Head of caudate nucleus (tissue), 42 donors: ENCODE measurements around the gene LRRC63.
"Not testable (repeated sequence)": the region's sequence is repeated elsewhere in the genome, so short reads cannot be mapped to it uniquely, and the experiment has no call there.

ENCODE experiments used
- DNase-seq, 42 donors: peaks; one replicate each; pipeline versions ENCODE4 v3.0.0 to v3.0.0-alpha.2; 2020 to 2021; ENCODE audit warnings: mixed read lengths in 7 of 42
- intact Hi-C: fragments of 100-400 bp; cut with DNase I; formaldehyde crosslinking; loops from one replicate; pipeline ENCODE4 v1.15.0; 2022

Gene LRRC63

DNA sequence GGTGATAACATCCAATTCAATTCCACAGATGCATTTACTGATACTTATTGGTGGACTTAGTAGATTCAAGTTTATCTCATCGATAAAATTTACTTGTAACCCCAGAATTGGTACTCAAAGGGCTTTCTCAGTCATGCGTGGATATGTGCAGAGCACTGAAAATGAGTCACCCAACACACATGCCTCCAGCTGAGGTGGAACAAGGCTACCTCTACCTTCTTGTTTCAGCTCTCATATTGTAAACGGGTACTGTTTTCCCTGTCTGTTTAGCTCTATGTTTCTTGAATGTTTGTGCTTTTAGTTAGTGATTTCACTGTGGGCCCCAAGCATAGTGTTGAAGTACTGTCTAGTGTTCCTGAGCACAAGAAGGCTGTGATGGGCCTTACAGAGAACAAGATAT, 1.5 kb downstream of the LRRC63 start:
- intact Hi-C loops, result no loop called here
- DNase-seq, result no peak

DNA sequence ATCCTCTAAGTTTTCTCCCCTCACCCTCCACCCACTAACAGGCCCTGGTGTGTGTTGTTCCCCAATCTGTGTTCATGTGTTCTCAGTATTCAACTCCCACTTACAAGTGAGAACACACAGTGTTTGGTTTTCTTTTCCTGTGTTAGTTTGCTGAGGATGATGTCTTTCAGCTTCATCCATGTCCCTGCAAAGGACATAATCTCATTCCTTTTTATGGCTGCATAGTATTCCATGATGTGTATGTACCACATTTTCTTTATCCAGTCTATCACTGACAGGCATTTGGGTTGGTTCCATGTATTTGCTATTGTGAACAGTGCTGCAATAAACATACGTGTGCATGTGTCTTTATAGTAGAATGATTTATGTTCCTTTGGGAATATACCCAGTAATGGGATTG, 3.0 kb downstream of the LRRC63 start:
- DNase-seq, intact Hi-C loops: not testable (repeated sequence)

DNA sequence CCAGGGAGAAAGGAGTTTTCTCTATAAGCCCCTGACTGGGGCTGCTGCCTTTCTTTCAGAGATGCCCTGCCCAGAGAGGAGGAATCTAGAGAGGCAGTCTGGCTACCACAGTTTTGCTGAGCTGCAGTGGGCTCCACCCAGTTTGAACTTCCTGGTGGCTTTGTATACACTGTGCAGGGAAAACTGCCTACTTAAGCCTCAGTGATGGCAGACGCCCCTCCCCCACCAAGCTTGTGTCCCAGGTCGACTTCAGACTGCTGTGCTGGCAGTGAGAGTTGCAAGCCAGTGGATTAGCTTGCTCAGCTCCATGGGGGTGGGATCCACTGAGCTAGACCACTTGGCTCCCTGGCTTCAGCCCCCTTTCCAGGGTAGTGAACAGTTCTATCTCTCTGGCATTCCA, 8.5 kb downstream of the LRRC63 start:
- DNase-seq, intact Hi-C loops: not testable (repeated sequence)

DNA sequence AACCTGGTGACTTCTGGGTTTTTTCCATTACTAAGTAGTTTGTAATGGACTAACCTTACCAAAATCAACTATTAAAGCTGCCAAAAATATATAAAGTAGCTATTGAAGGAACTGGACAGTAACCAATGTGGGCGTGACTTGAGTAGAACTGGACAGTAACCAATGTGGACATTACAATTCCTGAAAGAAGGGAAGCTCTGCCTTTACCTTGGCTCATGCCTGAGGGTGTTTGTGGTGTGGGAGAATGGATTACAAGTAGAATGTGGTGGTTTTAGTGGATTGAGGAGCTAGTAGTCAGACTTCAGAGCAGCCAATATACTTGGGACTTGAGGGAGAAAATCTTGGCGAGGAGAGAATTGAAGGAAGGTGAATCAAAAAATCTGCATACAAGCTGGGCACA, 17.5 kb downstream of the LRRC63 start:
- intact Hi-C loops, result no loop called here
- DNase-seq, result no peak

DNA sequence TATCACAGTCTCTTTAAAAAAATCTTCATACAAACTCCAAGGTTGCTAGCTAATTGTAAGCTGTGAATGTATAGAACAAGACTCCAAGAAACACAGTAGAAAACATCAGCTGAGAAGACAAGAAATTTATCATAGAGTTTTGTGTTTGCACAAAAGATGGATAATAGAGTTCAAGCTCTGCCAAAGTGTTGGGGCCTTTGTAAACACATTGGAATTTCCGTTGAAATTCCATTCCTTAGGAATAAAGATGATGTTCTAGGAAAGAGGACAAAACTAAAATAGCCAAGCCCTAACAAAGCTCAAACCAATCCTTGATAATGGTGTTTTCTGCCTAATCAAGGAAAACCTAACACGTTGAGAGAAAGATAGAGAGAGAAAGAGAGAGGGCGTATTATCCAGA, 20.6 kb downstream of the LRRC63 start:
- DNase-seq, result no peak
- intact Hi-C loops, result no loop called here

DNA sequence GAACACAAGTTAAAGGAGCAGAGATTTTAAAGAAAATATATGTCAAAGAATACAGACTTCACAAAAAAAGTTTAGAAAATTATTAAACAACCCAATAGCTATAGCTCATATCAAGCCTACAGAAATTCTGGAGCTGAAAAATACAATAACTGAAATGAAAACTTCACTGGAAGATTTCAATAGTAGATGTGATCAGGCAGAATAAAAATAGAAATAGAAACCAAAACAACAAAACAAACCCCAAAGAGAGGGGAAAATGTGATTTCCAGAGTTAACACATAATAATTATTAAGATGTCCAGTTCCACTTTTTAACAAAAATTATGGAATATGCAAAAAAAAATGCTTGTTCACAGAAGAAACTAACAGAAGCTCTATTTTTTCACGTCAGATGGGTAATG, 23.6 kb downstream of the LRRC63 start:
- intact Hi-C loops, result no loop called here
- no peak for DNase-seq

DNA sequence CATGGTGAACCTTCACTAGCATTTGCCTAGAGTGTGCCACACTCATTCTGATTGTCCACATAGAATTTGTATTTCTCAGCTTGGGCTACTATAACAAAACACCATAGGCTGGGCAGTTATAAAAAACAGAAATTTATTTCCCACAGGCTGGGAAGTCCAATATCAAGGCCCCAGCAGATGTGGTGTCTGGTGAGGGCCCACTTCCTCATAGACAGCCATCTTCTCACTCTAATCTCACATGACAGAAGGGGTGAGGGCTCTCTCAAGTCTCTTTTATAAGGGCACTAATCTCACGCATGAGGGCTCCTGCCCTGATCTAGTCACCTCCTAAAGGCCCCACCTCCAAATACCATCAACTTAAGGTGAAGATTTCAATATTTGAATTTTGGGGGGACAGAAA, 53.6 kb downstream of the LRRC63 start:
- intact Hi-C loops, result no loop called here
- no peak for DNase-seq

DNA sequence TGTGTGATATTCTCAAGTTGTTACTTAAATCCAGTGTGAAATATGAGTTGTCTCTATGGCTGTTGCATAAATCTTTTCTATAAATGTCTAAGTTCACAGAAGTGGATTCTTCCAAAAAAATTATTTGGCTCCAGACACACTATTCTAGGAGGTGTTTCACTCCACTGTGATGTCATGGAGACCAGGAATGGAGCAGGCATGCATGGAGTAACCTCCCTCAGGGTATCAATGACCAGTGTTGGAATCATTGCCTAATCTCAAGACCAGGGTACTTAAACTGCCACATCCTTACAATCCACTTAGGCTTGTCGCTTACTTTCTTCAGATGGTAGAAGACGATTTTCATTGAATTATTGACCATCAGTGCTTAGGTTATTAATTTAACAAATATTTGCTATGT, 55.4 kb downstream of the LRRC63 start:
- DNase-seq, result no peak
- intact Hi-C loops, result no loop called here

DNA sequence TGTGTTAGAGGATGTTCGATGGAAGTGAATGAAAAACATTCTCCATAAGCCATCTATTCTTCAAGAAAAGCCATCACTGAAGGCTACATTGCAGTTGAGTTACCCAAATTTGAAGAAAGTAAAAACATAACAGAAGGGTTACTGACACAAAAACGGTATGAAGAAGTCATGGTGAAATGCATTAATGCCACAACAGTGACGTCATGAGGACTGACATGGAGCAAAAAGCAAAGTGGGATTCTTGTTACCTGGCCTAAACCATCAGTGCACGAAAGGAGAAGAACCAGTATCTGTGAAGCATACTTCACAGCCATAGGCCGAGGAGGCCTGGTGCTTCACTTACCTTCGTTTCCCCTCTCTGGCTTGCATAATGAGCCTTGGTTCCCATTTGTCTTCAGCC, 58.7 kb downstream of the LRRC63 start:
- DNase-seq, result no peak
- intact Hi-C loops, result no loop called here

DNA sequence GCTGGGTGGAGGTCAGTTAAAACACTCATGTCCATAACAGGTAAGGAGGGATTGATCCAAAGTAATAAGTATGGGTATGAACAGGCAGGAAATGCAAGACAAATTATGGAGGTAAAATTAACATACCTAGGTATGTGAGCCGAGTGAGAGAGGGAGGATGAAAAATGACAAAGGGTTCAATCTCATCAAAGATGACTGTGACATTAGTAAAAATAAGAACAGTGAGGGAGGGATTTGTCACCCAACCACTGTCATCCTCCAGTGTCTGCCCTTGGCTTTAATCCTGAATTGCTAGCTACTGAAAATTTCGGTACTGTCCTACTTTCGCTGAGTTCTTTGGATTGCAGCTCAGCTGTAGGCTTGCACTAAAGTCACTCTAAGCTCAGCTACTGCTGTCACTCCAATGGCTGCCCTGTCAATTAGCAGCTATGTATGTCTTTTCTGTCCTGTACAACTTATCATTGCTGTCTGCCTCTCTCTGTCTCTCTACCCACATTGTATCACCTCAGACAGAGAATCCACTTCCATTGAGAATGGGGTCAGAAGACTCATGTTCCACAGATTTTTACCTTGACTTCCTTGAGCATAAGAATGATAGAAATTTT, 62.5 kb downstream of the LRRC63 start:
- peak in 12 of 42 donors; percentile 2 to 51 (median 32) for DNase-seq
- intact Hi-C loops, result no loop called here

DNA sequence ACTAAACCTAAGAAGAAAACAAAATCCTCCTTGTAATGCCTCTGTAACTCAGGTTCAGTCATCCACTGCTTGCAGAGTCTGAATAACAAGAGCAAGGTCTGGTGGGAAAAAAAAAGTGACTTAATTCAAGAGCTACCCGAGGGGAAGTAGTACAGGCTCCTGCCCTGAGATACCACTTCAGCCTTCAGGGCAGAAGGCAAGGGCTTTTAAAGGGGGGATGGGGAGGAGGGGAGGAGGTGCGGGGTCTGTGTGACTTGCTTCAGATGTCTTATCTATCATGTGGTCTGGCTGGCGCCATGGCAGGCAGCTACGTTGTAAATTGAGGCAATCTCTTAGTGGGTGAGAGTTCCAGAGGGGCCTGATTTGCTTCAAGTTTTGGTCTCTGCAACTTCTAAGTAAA, 66.7 kb downstream of the LRRC63 start:
- DNase-seq, result no peak
- intact Hi-C loops, result no loop called here

DNA sequence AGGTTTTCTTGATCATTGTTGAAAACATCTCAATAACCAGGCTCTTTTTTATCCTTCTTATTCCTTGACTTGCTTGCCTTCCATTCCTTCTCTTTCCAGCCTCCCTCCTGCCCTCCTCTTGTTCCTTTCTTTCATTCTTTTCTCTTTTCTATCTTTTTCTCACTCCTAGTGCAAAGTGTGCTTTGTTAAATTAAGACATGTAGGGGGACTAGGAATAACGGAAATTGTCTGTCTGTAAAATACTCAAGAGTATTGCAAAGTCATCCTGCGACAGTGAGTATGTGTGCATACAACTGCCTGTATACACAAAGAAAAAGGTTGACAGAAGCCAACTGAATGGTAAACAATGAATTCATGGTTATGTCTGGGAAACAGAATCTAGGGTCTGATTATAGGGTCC, 70.1 kb downstream of the LRRC63 start:
- intact Hi-C loops, result no loop called here
- DNase-seq, result no peak

DNA sequence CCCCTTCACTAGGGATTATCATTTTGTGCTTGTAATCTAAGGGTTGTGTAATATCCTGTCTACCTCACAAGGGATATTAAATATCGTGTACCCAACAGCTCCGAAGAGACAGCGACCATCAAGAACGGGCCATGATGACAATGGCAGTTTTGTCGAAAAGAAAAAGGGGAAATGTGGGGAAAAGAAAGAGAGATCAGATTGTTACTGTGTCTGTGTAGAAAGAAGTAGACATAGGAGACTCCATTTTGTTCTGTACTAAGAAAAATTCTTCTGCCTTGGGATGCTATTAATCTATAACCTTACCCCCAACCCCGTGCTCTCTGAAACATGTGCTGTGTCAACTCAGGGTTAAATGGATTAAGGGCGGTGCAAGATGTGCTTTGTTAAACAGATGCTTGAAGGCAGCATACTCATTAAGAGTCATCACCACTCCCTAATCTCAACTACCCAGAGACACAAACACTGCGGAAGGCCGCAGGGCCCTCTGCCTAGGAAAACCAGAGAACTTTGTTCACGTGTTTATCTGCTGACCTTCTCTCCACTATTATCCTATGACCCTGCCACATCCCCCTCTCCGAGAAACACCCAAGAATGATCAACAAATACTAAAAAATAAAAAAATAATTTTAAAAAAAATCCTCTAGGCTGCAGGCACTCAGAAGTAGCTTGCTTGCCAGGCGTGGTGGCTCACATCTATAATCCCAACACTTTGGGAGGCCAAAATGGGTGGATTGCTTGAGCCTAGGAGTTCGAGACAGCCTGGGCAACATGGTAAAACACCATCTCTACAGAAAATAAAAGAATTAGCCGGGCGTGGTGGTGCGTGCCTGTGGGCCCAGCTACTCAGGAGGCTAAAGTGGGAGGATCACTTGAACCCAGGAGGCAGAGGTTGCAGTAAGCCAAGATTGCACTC, 72.4 kb downstream of the LRRC63 start:
- intact Hi-C loops, DNase-seq: not testable (repeated sequence)

DNA sequence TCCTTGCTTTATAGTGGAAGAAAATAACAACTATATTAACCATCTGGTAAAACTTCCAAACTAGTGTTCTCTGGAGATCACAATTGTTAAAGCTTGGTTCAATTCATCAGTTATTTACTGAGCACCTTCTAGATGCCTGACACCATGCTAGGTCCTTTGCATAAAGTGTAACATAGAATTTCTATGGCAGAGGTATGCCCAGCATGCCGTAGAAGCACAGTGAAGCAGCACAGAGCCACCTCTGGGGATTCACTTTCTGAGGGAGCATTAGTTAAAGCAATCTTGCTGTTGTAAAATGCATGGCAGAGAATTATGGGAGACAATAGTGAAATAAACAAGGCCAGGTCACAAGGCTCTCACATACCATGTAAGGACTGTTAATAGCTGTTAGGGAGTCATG, 75.2 kb downstream of the LRRC63 start:
- intact Hi-C loops, result no loop called here
- DNase-seq, result no peak

DNA sequence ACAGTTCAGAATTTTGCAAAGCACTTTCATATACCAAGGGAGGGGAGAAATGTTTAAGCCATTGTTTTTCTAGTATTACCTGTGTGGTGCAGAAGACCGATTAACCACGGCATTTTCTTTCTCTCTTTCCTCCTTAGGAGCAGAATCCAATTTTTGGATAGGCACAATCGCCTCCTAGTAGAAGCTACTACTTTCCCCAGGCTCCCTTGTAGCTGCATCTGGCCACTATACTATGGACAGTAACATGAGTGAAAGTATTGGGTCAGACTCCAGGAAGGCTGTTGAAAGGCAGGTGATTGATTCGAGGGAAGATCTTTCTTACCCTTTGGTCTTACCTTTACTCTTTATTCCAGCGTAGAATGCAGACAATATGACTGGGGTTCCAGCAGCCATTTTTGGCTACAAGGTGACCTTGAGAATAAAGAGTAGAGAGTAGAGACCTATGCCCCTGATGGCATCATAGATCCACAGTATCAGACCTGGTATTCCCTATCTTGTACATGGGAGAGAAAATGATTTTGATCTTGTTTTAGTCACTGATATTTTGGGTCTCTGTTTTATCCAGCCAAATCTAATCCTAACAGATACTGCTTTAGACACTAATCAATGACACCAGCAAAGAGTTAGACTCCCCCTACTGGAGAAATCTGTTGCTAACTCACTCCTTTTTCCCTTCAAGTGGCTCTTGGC, 77.0 kb downstream of the LRRC63 start:
- intact Hi-C loops, result no loop called here
- peak in 4 of 42 donors; percentile 11 to 32 (median 18) for DNase-seq

DNA sequence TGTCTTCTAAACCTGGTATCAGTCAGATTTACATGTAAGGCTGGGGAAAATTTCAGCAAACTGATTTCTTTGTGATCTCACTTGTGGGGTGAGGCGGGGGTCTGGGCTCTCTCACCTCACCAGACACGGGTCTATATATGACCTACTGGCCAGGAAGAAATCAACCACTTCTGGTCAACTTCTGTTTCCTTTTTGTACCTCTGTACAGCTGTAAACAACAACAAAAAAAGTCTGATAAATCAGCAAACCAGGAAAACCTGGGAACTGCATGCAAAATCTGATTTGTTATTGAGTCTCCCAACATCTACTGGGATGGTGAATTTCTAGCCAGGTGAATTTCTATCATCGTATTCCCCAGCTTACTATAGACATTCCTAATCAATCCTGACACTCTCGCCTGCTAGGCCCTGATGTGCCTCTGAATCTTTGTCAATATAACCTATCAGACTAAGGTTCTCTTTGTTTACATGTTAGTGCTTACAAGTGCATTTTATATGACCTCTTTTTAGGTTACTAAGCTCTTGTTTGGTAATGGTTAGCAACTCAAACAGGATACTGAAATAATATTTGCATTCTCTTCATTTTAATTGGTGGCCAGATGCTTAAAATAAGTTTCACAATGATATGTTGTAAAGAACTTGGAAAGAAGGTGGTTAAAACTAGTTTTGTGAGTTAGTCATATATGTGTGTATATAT, 77.7 kb downstream of the LRRC63 start:
- intact Hi-C loops, result no loop called here
- no peak for DNase-seq

DNA sequence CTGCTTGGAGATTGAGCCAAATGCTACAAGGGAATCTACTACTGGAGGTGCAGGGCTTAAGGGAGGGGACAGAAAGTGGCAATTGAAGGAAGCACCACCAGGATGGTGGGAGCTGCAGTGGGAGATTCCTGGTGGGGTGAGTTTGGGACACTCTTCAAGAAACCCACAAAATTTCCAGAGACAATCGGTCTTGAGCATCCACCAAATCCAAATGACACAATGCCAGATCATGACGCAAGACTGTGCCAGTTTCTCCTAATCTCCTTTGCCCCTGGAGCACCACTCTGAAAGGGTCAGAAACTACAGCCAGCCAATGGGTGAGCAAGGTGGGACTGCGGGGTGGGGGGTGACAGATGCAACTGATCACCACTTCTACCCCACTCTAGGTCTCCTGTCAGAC, 78.7 kb downstream of the LRRC63 start:
- intact Hi-C loops, result no loop called here
- no peak for DNase-seq

DNA sequence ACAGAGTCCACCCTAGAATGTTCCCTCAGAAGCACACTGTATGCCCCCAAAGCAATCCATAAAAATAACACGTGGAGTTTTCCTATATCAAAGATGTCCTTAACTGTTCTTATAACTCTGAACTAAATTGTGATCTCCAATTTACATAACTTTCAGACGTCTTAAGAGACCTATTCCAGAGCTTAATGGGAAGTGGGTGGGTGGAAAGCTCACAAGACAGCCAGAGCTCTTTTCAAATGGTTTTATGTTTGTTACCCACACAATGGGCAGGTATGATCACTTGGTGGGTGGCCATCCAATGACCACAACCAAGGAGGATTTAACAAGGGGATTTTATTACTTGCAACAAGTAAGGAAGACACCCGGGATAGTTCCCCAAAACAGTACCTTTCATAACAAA, 81.7 kb downstream of the LRRC63 start:
- no peak for DNase-seq
- intact Hi-C loops, result no loop called here

DNA sequence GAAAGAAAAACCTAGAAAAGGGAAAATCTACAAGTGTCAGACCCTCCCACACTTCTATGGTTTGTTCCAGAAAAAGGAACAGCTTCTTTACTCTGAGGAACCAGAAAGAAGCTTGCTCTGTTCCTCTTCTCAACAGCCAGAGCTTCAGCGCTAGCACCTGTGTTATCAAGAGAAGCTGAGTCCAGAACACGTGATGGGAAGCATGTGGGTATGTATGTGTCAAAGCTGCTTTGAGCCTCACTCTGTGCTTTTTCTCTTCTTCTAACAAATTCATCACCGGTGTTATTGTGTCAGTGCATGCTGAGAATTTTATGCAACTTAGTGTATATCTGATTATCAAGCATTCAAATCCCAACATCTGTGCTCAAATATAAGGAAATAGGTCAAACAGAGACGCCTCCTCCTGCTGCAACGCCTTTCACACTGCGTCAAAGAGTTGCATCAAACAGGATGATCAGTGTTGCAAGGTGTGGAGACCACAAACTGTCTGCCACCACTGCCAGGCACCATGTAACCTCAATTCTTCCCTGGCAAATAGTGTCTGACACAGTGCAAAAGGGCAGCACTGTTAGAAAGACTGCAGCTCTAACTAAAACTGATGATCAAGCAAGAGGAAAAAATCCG, 83.9 kb downstream of the LRRC63 start:
- intact Hi-C loops, result no loop called here
- peak in 6 of 42 donors; percentile 6 to 48 (median 23) for DNase-seq
